ENCODE measurements around the gene MICAL3.
A peak's percentile ranks its signal among the peaks of the same experiment; 100 is the strongest.

The MICAL3 gene

GRCh38 chr22:17749605-17750395, 274.6 kb downstream of the MICAL3 start:
- no peak for DNase-seq
- no peak overlapping the region for H3K23ac ChIP-seq (ENCODE audit: low read length)
- no peak overlapping the region for H3K27ac ChIP-seq (ENCODE audit: low read depth, low read length)
- H2BK120ac ChIP-seq (ENCODE audit: low read depth, low read length): no peak overlapping the region
- no peak overlapping the region for H2BK15ac ChIP-seq (replicated peaks; ENCODE audit: low read depth)
- no peak overlapping the region for H2AK5ac ChIP-seq (ENCODE audit: low read length)
- WGBS (ENCODE audit: extremely low coverage, insufficient coverage, low lambda C conversion rate): no CpG with 5 or more reads among the region's 35 CpGs
- no peak overlapping the region for H4K5ac ChIP-seq (ENCODE audit: low read length)
- no peak overlapping the region for H4K8ac ChIP-seq (ENCODE audit: low read depth, low read length)
- no peak overlapping the region for H3K4me3 ChIP-seq (ENCODE audit: low read length)
- H3K4me2 ChIP-seq (ENCODE audit: low read length): no peak overlapping the region
- no peak overlapping the region for H3K18ac ChIP-seq (ENCODE audit: low read length)
- H3K79me1 ChIP-seq (ENCODE audit: low read length): no peaks in the 10 kb centered on the region
- no peaks in the 10 kb centered on the region for H3K36me3 ChIP-seq (ENCODE audit: control insufficient read depth, insufficient read depth, low read length)
- no peak overlapping the region for H3K4ac ChIP-seq (ENCODE audit: low read depth, low read length)
- H3K9ac ChIP-seq (ENCODE audit: low read length): no peak overlapping the region
- no peak overlapping the region for H2BK5ac ChIP-seq (ENCODE audit: low read length)
- H3K56ac ChIP-seq (ENCODE audit: low read length): no peak overlapping the region
- no peaks in the 10 kb centered on the region for H3K4me1 ChIP-seq (ENCODE audit: control insufficient read depth, low read depth, low read length)
- no peaks in the 10 kb centered on the region for H3K79me2 ChIP-seq (ENCODE audit: control insufficient read depth, insufficient read depth, low read length)
- no peaks in the 10 kb centered on the region for H3K27me3 ChIP-seq (ENCODE audit: insufficient read depth, low read length, poor library complexity)

- H4K8ac ChIP-seq (ENCODE audit: low read depth, low read length): no peak overlapping the region
- DNase-seq: peak; percentile 84
- H3K27ac ChIP-seq (ENCODE audit: low read depth, low read length): no peak overlapping the region
- no peak overlapping the region for H2BK120ac ChIP-seq (ENCODE audit: low read depth, low read length)
- H3K9ac ChIP-seq (ENCODE audit: low read length): no peak overlapping the region
- WGBS (ENCODE audit: extremely low coverage, insufficient coverage, low lambda C conversion rate): no CpG with 5 or more reads among the region's 40 CpGs
- no peak overlapping the region for H3K18ac ChIP-seq (ENCODE audit: low read length)
- H3K27me3 ChIP-seq (ENCODE audit: insufficient read depth, low read length, poor library complexity): no peaks in the 10 kb centered on the region
- no peak overlapping the region for H2BK5ac ChIP-seq (ENCODE audit: low read length)
- no peaks in the 10 kb centered on the region for H3K79me1 ChIP-seq (ENCODE audit: low read length)
- no peak overlapping the region for H4K5ac ChIP-seq (ENCODE audit: low read length)
- no peaks in the 10 kb centered on the region for H3K36me3 ChIP-seq (ENCODE audit: control insufficient read depth, insufficient read depth, low read length)
- H3K56ac ChIP-seq (ENCODE audit: low read length): no peak overlapping the region
- no peaks in the 10 kb centered on the region for H3K4me1 ChIP-seq (ENCODE audit: control insufficient read depth, low read depth, low read length)
- H2AK5ac ChIP-seq (ENCODE audit: low read length): no peak overlapping the region
- H3K79me2 ChIP-seq (ENCODE audit: control insufficient read depth, insufficient read depth, low read length): no peaks in the 10 kb centered on the region
- no peak overlapping the region for H3K4ac ChIP-seq (ENCODE audit: low read depth, low read length)
- no peak overlapping the region for H2BK15ac ChIP-seq (replicated peaks; ENCODE audit: low read depth)
- no peak overlapping the region for H3K4me3 ChIP-seq (ENCODE audit: low read length)
- H3K23ac ChIP-seq (ENCODE audit: low read length): no peak overlapping the region
- H3K4me2 ChIP-seq (ENCODE audit: low read length): no peak overlapping the region
These were observed 275.6 kb downstream of the MICAL3 start for GRCh38 chr22:17748555-17749353.

GRCh38 chr22:17746916-17747315, 277.4 kb downstream of the MICAL3 start:
- no peak overlapping the region for H2AK5ac ChIP-seq (ENCODE audit: low read length)
- H3K4me2 ChIP-seq (ENCODE audit: low read length): no peak overlapping the region
- no peak overlapping the region for H3K4ac ChIP-seq (ENCODE audit: low read depth, low read length)
- no peak overlapping the region for H4K8ac ChIP-seq (ENCODE audit: low read depth, low read length)
- H3K36me3 ChIP-seq (ENCODE audit: control insufficient read depth, insufficient read depth, low read length): no peaks in the 10 kb centered on the region
- no peaks in the 10 kb centered on the region for H3K4me1 ChIP-seq (ENCODE audit: control insufficient read depth, low read depth, low read length)
- no peak overlapping the region for H3K27ac ChIP-seq (ENCODE audit: low read depth, low read length)
- H2BK5ac ChIP-seq (ENCODE audit: low read length): no peak overlapping the region
- H4K5ac ChIP-seq (ENCODE audit: low read length): no peak overlapping the region
- no peak overlapping the region for H3K4me3 ChIP-seq (ENCODE audit: low read length)
- H3K27me3 ChIP-seq (ENCODE audit: insufficient read depth, low read length, poor library complexity): no peaks in the 10 kb centered on the region
- no peak overlapping the region for H3K18ac ChIP-seq (ENCODE audit: low read length)
- no peak for DNase-seq
- H3K23ac ChIP-seq (ENCODE audit: low read length): no peak overlapping the region
- no peak overlapping the region for H2BK120ac ChIP-seq (ENCODE audit: low read depth, low read length)
- H3K79me2 ChIP-seq (ENCODE audit: control insufficient read depth, insufficient read depth, low read length): no peaks in the 10 kb centered on the region
- WGBS (ENCODE audit: extremely low coverage, insufficient coverage, low lambda C conversion rate): no CpG with 5 or more reads among the region's 10 CpGs
- H2BK15ac ChIP-seq (replicated peaks; ENCODE audit: low read depth): no peak overlapping the region
- no peak overlapping the region for H3K9ac ChIP-seq (ENCODE audit: low read length)
- no peak overlapping the region for H3K56ac ChIP-seq (ENCODE audit: low read length)
- no peaks in the 10 kb centered on the region for H3K79me1 ChIP-seq (ENCODE audit: low read length)

GRCh38 chr22:17744430-17744829, 279.9 kb downstream of the MICAL3 start:
- no CpG with 5 or more reads among the region's 7 CpGs for WGBS (ENCODE audit: extremely low coverage, insufficient coverage, low lambda C conversion rate)
- Histone ChIP-seq H2BK120ac (ENCODE audit: low read depth, low read length) (no peak overlapping the region), H3K27me3 (ENCODE audit: insufficient read depth, low read length, poor library complexity) (no peaks in the 10 kb centered on the region), H2BK5ac (ENCODE audit: low read length) (no peak overlapping the region), H4K5ac (ENCODE audit: low read length) (no peak overlapping the region), H3K4ac (ENCODE audit: low read depth, low read length) (no peak overlapping the region), H3K9ac (ENCODE audit: low read length) (no peak overlapping the region), H3K4me1 (ENCODE audit: control insufficient read depth, low read depth, low read length) (no peaks in the 10 kb centered on the region), H3K79me2 (ENCODE audit: control insufficient read depth, insufficient read depth, low read length) (no peaks in the 10 kb centered on the region), H3K56ac (ENCODE audit: low read length) (no peak overlapping the region), H3K4me2 (ENCODE audit: low read length) (no peak overlapping the region), H3K27ac (ENCODE audit: low read depth, low read length) (no peak overlapping the region), H3K36me3 (ENCODE audit: control insufficient read depth, insufficient read depth, low read length) (no peaks in the 10 kb centered on the region), H4K8ac (ENCODE audit: low read depth, low read length) (no peak overlapping the region), H2AK5ac (ENCODE audit: low read length) (no peak overlapping the region), H3K23ac (ENCODE audit: low read length) (no peak overlapping the region), H3K18ac (ENCODE audit: low read length) (no peak overlapping the region), H2BK15ac (replicated peaks; ENCODE audit: low read depth) (no peak overlapping the region), H3K79me1 (ENCODE audit: low read length) (no peaks in the 10 kb centered on the region), H3K4me3 (ENCODE audit: low read length) (no peak overlapping the region)
- no peak for DNase-seq

GRCh38 chr22:17743661-17744411, 280.5 kb downstream of the MICAL3 start:
- Histone ChIP-seq H3K27ac (ENCODE audit: low read depth, low read length) (no peak overlapping the region), H3K4ac (ENCODE audit: low read depth, low read length) (no peak overlapping the region), H3K79me1 (ENCODE audit: low read length) (no peaks in the 10 kb centered on the region), H3K18ac (ENCODE audit: low read length) (no peak overlapping the region), H2BK5ac (ENCODE audit: low read length) (no peak overlapping the region), H3K79me2 (ENCODE audit: control insufficient read depth, insufficient read depth, low read length) (no peaks in the 10 kb centered on the region), H3K4me2 (ENCODE audit: low read length) (no peak overlapping the region), H3K23ac (ENCODE audit: low read length) (no peak overlapping the region), H3K36me3 (ENCODE audit: control insufficient read depth, insufficient read depth, low read length) (no peaks in the 10 kb centered on the region), H2BK15ac (replicated peaks; ENCODE audit: low read depth) (no peak overlapping the region), H4K8ac (ENCODE audit: low read depth, low read length) (no peak overlapping the region), H3K4me3 (ENCODE audit: low read length) (no peak overlapping the region), H3K27me3 (ENCODE audit: insufficient read depth, low read length, poor library complexity) (no peaks in the 10 kb centered on the region), H2AK5ac (ENCODE audit: low read length) (no peak overlapping the region), H3K4me1 (ENCODE audit: control insufficient read depth, low read depth, low read length) (no peaks in the 10 kb centered on the region), H4K5ac (ENCODE audit: low read length) (no peak overlapping the region), H3K56ac (ENCODE audit: low read length) (no peak overlapping the region), H2BK120ac (ENCODE audit: low read depth, low read length) (no peak overlapping the region), H3K9ac (ENCODE audit: low read length) (no peak overlapping the region)
- WGBS (ENCODE audit: extremely low coverage, insufficient coverage, low lambda C conversion rate): no CpG with 5 or more reads among the region's 25 CpGs
- no peak for DNase-seq

Data from mesendoderm (in vitro differentiated cells).